Activated CD4-positive, alpha-beta T cell treated with anti-CD3 and anti-CD28 coated beads, Interleukin-2, amount 50 U/mL, for 24 hours (primary cell): Measurements from ENCODE around the gene PIK3R2.
"Not testable (repeated sequence)": the region's sequence is repeated elsewhere in the genome, so short reads cannot be mapped to it uniquely, and the experiment has no call there.

ENCODE experiments used
- DNase-seq, 2 donors: peaks; one replicate each; pipeline ENCODE4 v3.0.0-alpha.2; 2020; ENCODE audit warnings: low read depth in 1 of 2, low spot score in 1 of 2

PIK3R2 gene

GRCh38 chr19:18152442-18152816, 534 bp upstream of the PIK3R2 start:
- DNase-seq = peak; percentile 93 to 96

GRCh38 chr19:18153556-18154134, 682 bp downstream of the PIK3R2 start:
- no peak for DNase-seq

- no peak for DNase-seq
These were observed 2.4 kb downstream of the PIK3R2 start for GRCh38 chr19:18155095-18156087.

- no peak for DNase-seq
These were observed 3.3 kb downstream of the PIK3R2 start for GRCh38 chr19:18156268-18156667.

- no peak for DNase-seq
These were observed 4.0 kb downstream of the PIK3R2 start for GRCh38 chr19:18156841-18157464.

- DNase-seq = no peak
These were observed 4.6 kb downstream of the PIK3R2 start for GRCh38 chr19:18157465-18158063.

GRCh38 chr19:18158467-18158866, 5.5 kb downstream of the PIK3R2 start:
- DNase-seq = no peak

GRCh38 chr19:18159059-18159616, 6.2 kb downstream of the PIK3R2 start:
- not testable (repeated sequence) for DNase-seq

GRCh38 chr19:18159810-18160209, 6.8 kb downstream of the PIK3R2 start:
- DNase-seq = no peak

GRCh38 chr19:18160493-18160970, 7.6 kb downstream of the PIK3R2 start:
- DNase-seq = no peak

GRCh38 chr19:18160971-18161635, 8.1 kb downstream of the PIK3R2 start:
- DNase-seq = peak; percentile 66 to 72

GRCh38 chr19:18161636-18162002, 8.7 kb downstream of the PIK3R2 start:
- DNase-seq = no peak

GRCh38 chr19:18164072-18164471, 11.1 kb downstream of the PIK3R2 start:
- DNase-seq = no peak

- no peak for DNase-seq
These were observed 13.0 kb downstream of the PIK3R2 start for GRCh38 chr19:18165794-18166544.

GRCh38 chr19:18167011-18167410, 14.0 kb downstream of the PIK3R2 start:
- no peak for DNase-seq

- no peak for DNase-seq
These were observed 15.1 kb downstream of the PIK3R2 start for GRCh38 chr19:18167975-18168645.

GRCh38 chr19:18168673-18169381, 15.9 kb downstream of the PIK3R2 start:
- DNase-seq = no peak

GRCh38 chr19:18170714-18171255, 17.8 kb downstream of the PIK3R2 start:
- DNase-seq = no peak
